Endodermal cell (in vitro differentiated cells): ENCODE results near the gene ASPHD2. TPM values are rescaled to one million over a fixed set of nuclear protein-coding genes. Genes with fewer than 3 reads are reported as not detected.

Experiments used
- DNase-seq: peaks from one replicate; pipeline ENCODE4 v3.0.0-alpha.2; 2017
- H3K27ac ChIP-seq: 2 replicates; pipeline ENCODE4 v1.5.1; 2013; ENCODE audit warnings: mild to moderate bottlenecking, low read depth, low read length, moderate library complexity
- H3K27me3 ChIP-seq: 2 replicates; pipeline ENCODE4 v1.6.1; 2013; ENCODE audit warnings: mild to moderate bottlenecking, low read length, moderate library complexity; ENCODE audit not compliant: insufficient read depth, control insufficient read depth, poor library complexity, severe bottlenecking
- H3K36me3 ChIP-seq: 2 replicates; pipeline ENCODE4 v1.7.0; 2013; ENCODE audit warnings: mild to moderate bottlenecking, low read length, moderate library complexity; ENCODE audit not compliant: control insufficient read depth, insufficient read depth
- H3K4me1 ChIP-seq: one replicate; pipeline ENCODE4 v1.7.0; 2013; ENCODE audit warnings: low read length; ENCODE audit not compliant: control insufficient read depth, insufficient read depth
- H3K4me3 ChIP-seq: 2 replicates; pipeline ENCODE4 v1.5.1; 2013; ENCODE audit warnings: mild to moderate bottlenecking, low read length, moderate library complexity
- H3K9ac ChIP-seq: 2 replicates; pipeline ENCODE4 v1.6.1; 2013; ENCODE audit warnings: mild to moderate bottlenecking, low read length, moderate library complexity; ENCODE audit not compliant: poor library complexity, severe bottlenecking; ENCODE audit errors: extremely low read depth
- H3K9me3 ChIP-seq: 2 replicates; pipeline ENCODE4 v1.6.1; 2013; ENCODE audit warnings: mild to moderate bottlenecking, low read length, moderate library complexity; ENCODE audit not compliant: control insufficient read depth
- H3K27ac Mint-ChIP-seq: 2 replicates; pipeline ENCODE4 v1.8.0; 2020; ENCODE audit warnings: mixed read lengths
- H3K27me3 Mint-ChIP-seq: 2 replicates; pipeline ENCODE4 v1.8.0; 2021; ENCODE audit warnings: mild to moderate bottlenecking, mixed read lengths; ENCODE audit not compliant: insufficient read depth
- H3K36me3 Mint-ChIP-seq: 2 replicates; pipeline ENCODE4 v1.8.0; 2020; ENCODE audit warnings: low read depth, mixed read lengths
- H3K4me1 Mint-ChIP-seq: 2 replicates; pipeline ENCODE4 v1.8.0; 2020; ENCODE audit warnings: mixed read lengths
- H3K4me3 Mint-ChIP-seq: 2 replicates; pipeline ENCODE4 v1.8.0; 2020; ENCODE audit warnings: mild to moderate bottlenecking, moderate library complexity, mixed read lengths
- H3K9me3 Mint-ChIP-seq: 2 replicates; pipeline ENCODE4 v1.8.0; 2020; ENCODE audit warnings: mild to moderate bottlenecking, mixed read lengths
- CTCF ChIP-seq: fragments of 200-600 bp; sonication (generic); conservative IDR thresholded peaks from 2 replicates; pipeline ENCODE4 v1.5.0; 2021; ENCODE audit warnings: antibody characterized with exemption, mild to moderate bottlenecking
- WGBS, 2 experiments: methylation state at CpG; one replicate each; pipeline versions ENCODE4 v1.1.5 to v1.1.7; 2013; ENCODE audit warnings: missing lambda C conversion rate in 2 of 2, mixed read lengths in 1 of 2; ENCODE audit not compliant: insufficient coverage in 1 of 2, insufficient read length in 1 of 2; 5-methylcytosine and 5-hydroxymethylcytosine counted together
- total RNA-seq, 2 donors: library from RNA; stranded (reverse); fragmentation: NEBNext Ultra II Directional in 1 of 2; extraction: Animal tissue kit (Norgen Biotek cat#: 25700) in 1 of 2; gene quantifications; 2 replicates in 1 of 2; 3 replicates in 1 of 2; pipeline ENCODE4 v1.2.1, GENCODE V29; 2021

Gene ASPHD2
- total RNA-seq, 2 donors from 2014 or later = 6.0 to 7.3 TPM

DNA sequence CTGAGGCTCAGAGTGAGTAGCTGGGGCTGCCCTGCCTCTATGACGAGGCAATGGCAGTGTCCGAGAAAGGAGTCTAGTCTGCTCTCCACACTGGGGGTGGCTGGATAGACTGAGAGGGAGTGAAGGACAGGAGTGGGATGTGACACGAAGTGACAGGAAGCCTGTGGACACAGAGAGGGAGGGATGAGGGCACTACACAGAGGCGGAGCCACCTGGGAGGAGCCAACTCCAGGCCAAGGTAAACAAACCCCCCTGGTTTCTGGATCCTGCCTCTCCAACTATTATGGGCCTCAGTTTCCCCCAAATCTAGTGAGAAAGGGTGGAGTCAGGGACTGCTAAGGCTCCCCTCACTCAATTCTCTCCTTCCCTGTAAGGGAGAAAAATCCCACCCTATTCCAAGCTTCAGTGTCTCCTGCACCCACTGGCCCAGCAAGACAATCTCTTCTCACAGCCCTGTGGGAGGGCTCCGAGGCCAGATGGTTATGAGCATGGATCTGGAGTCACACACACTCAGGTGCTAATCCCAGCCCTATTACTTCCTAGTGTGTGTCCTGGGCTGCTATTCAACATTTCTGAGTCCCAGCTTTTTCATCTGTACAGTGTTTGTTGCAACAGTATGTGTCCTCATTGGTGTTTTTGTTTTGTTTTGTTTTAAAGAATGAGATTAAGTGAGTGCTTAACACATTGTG lies 24.9 kb downstream of the ASPHD2 start:
- Histone ChIP-seq H3K36me3 (peaks cover 33% of the 10 kb centered on the region), H3K9ac (no peak overlapping the region), H3K4me3 (no peak overlapping the region), H3K27me3 (no peaks in the 10 kb centered on the region), H3K27ac (no peak overlapping the region), H3K4me1 (no peaks in the 10 kb centered on the region), H3K9me3 (no peaks in the 10 kb centered on the region)
- Mint-ChIP-seq H3K27me3 (no peaks in the 10 kb centered on the region), H3K27ac (no peak overlapping the region), H3K9me3 (no peaks in the 10 kb centered on the region), H3K36me3 (peaks cover 55% of the 10 kb centered on the region), H3K4me1 (peaks cover 7% of the 10 kb centered on the region), H3K4me3 (no peak overlapping the region)
- 92 to 100% methylated on average over 3 to 4 of the region's 5 CpGs for WGBS, 2 experiments
- no peak for TF ChIP-seq CTCF
- DNase-seq = no peak

DNA sequence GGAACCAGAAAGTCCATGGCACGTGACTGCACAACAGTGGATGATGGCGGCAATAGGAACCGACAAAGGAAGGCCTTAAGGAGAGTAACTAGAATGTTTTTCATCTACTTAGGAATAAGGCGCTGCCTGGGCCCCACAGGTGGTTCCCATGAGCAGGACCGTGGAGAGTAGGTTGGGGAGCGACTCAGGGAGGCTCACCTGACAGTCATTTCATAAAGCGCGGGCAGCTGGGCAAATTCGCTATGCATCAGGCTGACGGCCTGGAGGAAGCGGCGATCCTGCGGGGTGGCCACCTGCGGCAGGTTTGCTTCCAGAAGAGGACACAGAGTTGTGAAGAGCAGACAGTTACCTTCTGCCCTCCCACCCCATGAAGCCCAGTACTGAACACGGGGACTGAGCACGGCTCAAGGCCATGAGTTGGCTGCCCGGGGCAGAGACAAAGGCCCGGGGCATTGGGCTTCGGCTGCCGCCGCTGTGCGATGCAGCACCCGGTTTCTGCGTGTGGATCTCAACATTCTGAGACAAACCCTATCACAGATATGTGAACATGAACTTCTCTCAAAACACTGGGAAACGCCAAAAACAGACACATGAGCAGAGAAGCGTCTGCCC lies 28.7 kb downstream of the ASPHD2 start:
- no peak for DNase-seq
- Mint-ChIP-seq H3K27me3 (no peaks in the 10 kb centered on the region), H3K9me3 (no peaks in the 10 kb centered on the region), H3K4me3 (no peak overlapping the region), H3K4me1 (peaks cover 6% of the 10 kb centered on the region), H3K27ac (no peak overlapping the region), H3K36me3 (peaks cover 45% of the 10 kb centered on the region)
- no peak overlapping the region for H3K9ac ChIP-seq
- H3K4me1 ChIP-seq = peaks cover 7% of the 10 kb centered on the region
- H3K27ac ChIP-seq = no peak overlapping the region
- no peaks in the 10 kb centered on the region for H3K27me3 ChIP-seq
- no peaks in the 10 kb centered on the region for H3K9me3 ChIP-seq
- 94 to 96% methylated on average over 21 to 26 of the region's 26 CpGs for WGBS, 2 experiments
- TF ChIP-seq CTCF = no peak
- H3K36me3 ChIP-seq = peaks cover 54% of the 10 kb centered on the region
- no peak overlapping the region for H3K4me3 ChIP-seq

GRCh38 chr22:26460202-26460601 lies 31.1 kb downstream of the ASPHD2 start:
- Histone ChIP-seq H3K27ac (no peak overlapping the region), H3K9me3 (no peaks in the 10 kb centered on the region), H3K36me3 (peaks cover 59% of the 10 kb centered on the region), H3K4me3 (no peak overlapping the region), H3K27me3 (no peaks in the 10 kb centered on the region), H3K4me1 (peaks cover 7% of the 10 kb centered on the region), H3K9ac (no peak overlapping the region)
- no peak for TF ChIP-seq CTCF
- DNase-seq = no peak
- H3K36me3 Mint-ChIP-seq = peaks cover 45% of the 10 kb centered on the region
- H3K4me3 Mint-ChIP-seq = no peak overlapping the region
- no peak overlapping the region for H3K27ac Mint-ChIP-seq
- WGBS, 2 experiments = 93 to 100% methylated on average over 6 of the region's 6 CpGs
- H3K4me1 Mint-ChIP-seq = peaks cover 6% of the 10 kb centered on the region
- no peaks in the 10 kb centered on the region for H3K27me3 Mint-ChIP-seq
- H3K9me3 Mint-ChIP-seq = no peaks in the 10 kb centered on the region
